GM21576 (cell line): ENCODE results near the gene MYH6.

Experiments
- ATAC-seq: cut with Tn5 transposase; IDR thresholded peaks from one replicate; pipeline ENCODE4 v1.9.1; 2021; ENCODE audit warnings: mild to moderate bottlenecking, moderate library complexity; ENCODE audit not compliant: unreplicated experiment

MYH6 gene

DNA sequence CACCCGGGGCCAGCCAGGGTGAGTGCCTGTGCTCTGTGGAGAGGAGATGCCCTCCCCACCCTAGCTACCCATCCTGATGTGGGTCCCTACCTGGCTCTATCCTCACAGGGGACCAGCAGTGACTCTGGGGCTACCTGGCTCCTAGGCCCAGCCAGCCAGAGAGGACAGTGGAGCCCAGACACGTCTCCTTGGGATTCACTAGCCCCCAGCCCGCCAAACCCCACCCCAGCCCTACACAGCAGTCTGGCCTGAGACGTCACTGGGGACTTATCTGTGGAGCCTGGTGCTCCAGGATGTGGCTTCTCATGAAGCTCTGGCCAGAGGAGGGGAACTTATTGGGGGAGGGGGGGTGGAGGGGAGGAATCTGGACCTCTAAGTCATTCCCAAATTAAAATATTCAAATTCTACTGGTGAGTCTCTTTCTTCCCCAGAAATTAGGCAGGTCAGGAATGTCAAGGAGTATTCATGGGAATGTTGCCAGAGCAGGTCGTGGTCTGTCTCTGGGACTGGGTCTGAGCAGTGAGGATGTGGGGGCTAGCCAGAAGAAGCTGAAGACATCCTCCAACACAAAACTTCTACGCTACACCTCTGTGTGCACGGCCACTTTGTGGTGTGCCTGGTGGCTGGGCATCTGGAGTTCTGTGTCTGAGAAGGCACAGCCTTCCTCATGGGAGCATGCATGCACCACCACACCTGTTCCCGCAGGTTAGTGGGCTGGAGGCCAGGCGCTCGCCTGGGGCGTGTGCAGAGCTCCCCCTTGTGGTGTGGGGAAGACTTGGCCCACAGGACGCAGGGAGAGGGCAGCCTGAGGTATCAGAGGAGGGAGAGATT is 28.5 kb downstream of the MYH6 start:
- no peak for ATAC-seq

GRCh38 chr14:23378612-23379220 is 29.4 kb downstream of the MYH6 start:
- no peak for ATAC-seq

- ATAC-seq = no peak
Measured at GRCh38 chr14:23377573-23378563, 30.2 kb downstream of the MYH6 start.

DNA sequence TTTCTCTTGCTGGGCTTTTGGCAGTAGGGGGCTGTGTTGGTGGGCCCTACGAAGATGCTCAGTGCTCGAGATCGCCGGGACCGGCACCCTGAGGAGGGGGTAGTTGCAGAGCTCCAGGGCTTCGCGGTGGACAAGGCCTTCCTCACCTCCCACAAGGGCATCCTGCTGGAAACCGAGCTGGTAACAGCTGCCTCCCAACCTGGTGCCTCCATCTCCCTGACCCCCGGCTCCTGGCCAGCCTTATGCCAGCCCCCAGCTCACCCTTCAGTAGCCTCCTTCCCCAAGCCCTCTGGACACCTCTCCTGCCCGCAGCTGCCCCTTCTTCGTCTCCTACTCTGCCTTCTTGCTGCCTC is 30.9 kb downstream of the MYH6 start:
- no peak for ATAC-seq

GRCh38 chr14:23376482-23377197 is 31.4 kb downstream of the MYH6 start, which contains the start of gene CMTM5:
Gene CMTM5, plus strand, starts transcription at chr14:23377046. Its CDS starts 206 bp downstream, at chr14:23377252.
- ATAC-seq = no peak

- no peak for ATAC-seq
Measured at GRCh38 chr14:23375527-23376251, 32.4 kb downstream of the MYH6 start.

GRCh38 chr14:23373041-23373440 is 35.0 kb downstream of the MYH6 start:
- no peak for ATAC-seq

DNA sequence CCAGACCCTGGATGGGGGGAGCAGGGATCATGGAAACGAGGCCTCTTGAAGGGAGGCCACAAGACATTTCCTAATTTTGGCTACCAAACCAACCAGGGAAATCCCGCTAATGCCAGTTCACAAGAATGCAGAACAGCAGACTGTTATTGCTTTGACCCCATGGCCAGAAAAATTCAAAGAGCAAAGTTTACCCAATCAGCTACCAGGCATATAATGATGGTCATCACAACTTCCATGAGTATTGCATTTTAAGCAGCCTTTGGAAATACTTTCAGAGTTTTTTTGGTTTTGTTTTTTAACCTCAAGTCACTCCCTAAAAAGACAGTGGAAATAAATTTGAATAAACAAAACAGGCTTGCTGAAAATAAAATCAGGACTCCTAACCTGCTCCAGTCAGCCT is 35.6 kb downstream of the MYH6 start, which contains the start of gene IL25:
Gene IL25 (plus strand): TSS at position 301 of the 400 bp plus-strand sequence.
- ATAC-seq = no peak

DNA sequence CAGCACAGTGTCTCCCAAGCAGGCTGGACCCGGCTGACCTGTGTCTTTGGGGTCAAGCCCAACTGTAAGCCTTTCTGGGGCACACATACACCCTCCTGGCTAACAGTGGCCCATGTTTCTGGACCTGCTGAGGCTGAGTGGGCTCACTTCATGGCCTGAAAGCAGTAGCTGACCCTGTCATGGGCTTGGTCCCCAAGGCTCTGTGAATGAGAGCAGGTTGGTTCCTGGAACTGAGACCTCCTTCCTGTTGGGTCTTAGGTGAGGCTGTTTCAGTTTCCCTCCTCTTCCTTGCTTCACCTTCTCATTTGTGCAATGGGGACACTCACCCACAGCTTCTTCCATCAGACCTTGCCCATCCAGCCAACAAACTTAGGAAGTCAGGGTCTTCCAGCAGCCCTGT is 36.2 kb downstream of the MYH6 start:
- no peak for ATAC-seq

GRCh38 chr14:23370221-23370620 is 37.9 kb downstream of the MYH6 start:
- no peak for ATAC-seq

DNA sequence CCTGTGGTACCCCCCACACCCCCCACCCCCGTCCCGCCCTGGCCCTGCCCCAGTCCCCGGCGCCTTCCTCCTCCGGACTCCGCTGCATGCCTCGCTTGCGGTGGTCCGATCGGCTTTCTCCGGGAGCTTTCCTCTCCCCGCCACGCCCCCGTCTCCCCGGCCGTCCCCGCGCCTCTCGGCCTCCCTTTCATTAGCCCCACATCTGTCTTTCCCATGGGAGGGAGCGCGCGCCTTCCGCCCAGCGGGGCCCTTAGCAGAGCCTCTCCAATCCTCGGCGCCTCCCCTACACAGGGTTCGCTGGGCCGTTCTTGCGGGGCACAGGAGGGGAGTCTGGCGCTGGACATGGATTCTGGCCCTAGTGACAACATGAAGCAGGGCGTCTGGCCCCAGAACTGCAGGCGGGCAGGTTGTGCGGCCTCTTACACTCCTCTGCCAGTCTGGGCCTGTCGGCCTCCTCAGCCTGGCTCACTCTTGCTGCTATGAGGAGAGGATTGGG is 41.6 kb downstream of the MYH6 start:
- ATAC-seq = no peak

GRCh38 chr14:23365732-23366425 is 42.2 kb downstream of the MYH6 start:
- ATAC-seq = no peak

GRCh38 chr14:23365036-23365731 is 42.9 kb downstream of the MYH6 start, which contains the start of gene EFS:
Gene EFS, minus strand, starts transcription at chr14:23365172. Its CDS starts 147 bp downstream, at chr14:23365025.
- no peak for ATAC-seq

- ATAC-seq = no peak
Measured at GRCh38 chr14:23364164-23365035, 43.7 kb downstream of the MYH6 start.

DNA sequence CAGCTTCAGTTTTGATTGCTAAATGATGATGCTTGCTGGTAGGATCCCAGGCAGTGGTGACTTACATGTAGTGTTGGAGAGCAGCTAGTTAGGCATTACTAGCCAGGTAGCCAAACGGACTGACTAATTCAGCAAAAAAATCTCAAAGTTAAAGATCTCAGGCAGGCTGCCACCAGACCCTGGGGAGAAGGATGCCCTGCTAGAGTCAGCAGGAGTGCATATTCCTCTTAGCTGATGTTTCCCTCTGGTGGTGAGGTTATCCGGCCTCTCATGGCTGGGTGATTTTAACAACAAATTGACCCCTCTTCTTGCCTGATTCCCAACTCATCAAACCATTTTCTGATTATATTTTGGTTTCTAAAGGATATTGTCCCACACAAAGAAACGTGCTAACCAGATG is 45.9 kb downstream of the MYH6 start:
- no peak for ATAC-seq

GRCh38 chr14:23361763-23362162 is 46.3 kb downstream of the MYH6 start:
- ATAC-seq = no peak

- no peak for ATAC-seq
Measured at GRCh38 chr14:23361320-23361719, 46.8 kb downstream of the MYH6 start.
